HG03139 (cell line): Measurements from ENCODE around the gene PGAM4.
"Not testable (repeated sequence)": the region's sequence is repeated elsewhere in the genome, so short reads cannot be mapped to it uniquely, and the experiment has no call there.

Experiments
- ATAC-seq: cut with Tn5 transposase; IDR thresholded peaks from one replicate; pipeline ENCODE4 v1.9.1; 2021; ENCODE audit not compliant: unreplicated experiment

The PGAM4 gene

GRCh38 chrX:77930581-77930980 lies 38.9 kb downstream of the PGAM4 start:
- ATAC-seq: no peak

DNA sequence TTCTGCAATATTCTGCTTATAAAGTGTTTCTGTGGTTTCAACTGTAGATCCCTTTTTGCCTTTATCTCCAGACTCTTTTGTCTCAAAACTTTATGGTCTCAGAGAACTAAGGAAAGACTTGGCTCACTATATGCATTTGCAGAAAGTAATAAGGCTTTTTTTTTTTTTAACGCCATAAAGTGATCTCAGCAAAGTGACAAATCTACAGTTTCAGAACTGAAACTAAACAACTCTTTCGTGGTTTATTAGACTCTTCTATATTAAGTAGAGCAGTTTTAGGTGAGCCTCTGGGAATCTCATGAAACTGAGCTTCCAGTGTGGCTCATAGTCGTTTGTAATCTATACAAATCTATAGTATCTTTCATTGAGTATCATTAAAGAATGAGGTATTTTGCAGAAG lies 43.7 kb downstream of the PGAM4 start:
- no peak for ATAC-seq

DNA sequence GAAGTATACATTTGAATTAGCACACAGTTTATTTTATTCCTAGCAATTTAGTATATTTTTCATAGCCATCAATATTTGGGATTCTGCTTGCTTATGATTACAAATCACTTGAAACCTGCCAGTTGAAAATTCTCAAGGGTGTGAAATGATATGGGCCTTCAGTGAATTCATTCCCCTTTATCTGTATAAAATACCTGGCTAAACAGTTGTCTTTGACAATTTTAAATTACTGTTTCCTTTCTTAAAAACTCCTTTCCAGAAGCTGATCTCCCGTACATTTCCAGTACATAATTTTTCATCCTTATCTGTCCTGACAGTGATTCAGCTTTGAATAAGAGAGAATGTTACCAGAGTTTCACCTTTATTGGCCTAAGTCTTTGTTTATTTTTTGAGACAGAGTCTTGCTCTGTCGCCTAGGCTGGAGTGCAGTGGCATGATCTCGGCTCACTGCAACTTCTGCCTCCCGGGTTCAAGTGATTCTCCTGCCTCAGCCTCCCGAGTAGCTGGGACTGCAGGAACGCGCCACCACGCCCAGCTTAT lies 45.0 kb downstream of the PGAM4 start:
- no peak for ATAC-seq

DNA sequence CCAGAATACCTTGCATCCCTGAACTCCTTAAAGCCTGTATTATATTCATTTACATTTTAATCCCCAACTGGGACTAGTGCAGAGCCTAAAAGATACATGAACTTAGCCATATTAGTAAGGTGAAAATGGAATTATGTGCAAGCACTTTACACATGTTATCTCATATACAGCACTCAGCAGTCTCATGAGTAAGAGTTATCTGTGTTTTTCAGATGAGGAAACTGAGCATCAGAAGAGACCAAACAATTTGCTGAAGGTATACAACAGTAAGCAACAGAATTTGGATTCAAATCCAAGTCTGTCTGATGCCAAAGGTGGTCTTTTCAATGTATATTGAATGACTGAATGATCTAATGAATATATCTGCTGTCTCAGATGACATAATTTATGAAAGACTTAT lies 46.7 kb downstream of the PGAM4 start:
- ATAC-seq: no peak

GRCh38 chrX:77919370-77919769 lies 50.1 kb downstream of the PGAM4 start:
- not testable (repeated sequence) for ATAC-seq

- no peak for ATAC-seq
These were observed 50.9 kb downstream of the PGAM4 start for GRCh38 chrX:77918568-77918967.
